Measurements from ENCODE around the gene GALC.

The GALC gene

GRCh38 chr14:87975636-87976035 lies 17.3 kb downstream of the GALC start:
- no peak overlapping the region for H3K4me3 ChIP-seq (ENCODE audit: low read length)
- no peak for DNase-seq (ENCODE audit: low read depth, low spot score)

- DNase-seq (ENCODE audit: low read depth, low spot score) = no peak
- no peak overlapping the region for H3K4me3 ChIP-seq (ENCODE audit: low read length)
Measured at GRCh38 chr14:87971010-87971409, 22.0 kb downstream of the GALC start.

- DNase-seq (ENCODE audit: low read depth, low spot score) = no peak
- H3K4me3 ChIP-seq (ENCODE audit: low read length) = no peak overlapping the region
Measured at GRCh38 chr14:87967496-87967895, 25.5 kb downstream of the GALC start.

GRCh38 chr14:87966816-87967215 lies 26.2 kb downstream of the GALC start:
- no peak overlapping the region for H3K4me3 ChIP-seq (ENCODE audit: low read length)
- DNase-seq (ENCODE audit: low read depth, low spot score) = no peak

GRCh38 chr14:87961246-87961645 lies 31.7 kb downstream of the GALC start:
- no peak overlapping the region for H3K4me3 ChIP-seq (ENCODE audit: low read length)
- DNase-seq (ENCODE audit: low read depth, low spot score) = no peak

GRCh38 chr14:87960013-87960787 lies 32.8 kb downstream of the GALC start:
- H3K4me3 ChIP-seq (ENCODE audit: low read length) = no peak overlapping the region
- DNase-seq (ENCODE audit: low read depth, low spot score) = no peak

- H3K4me3 ChIP-seq (ENCODE audit: low read length) = no peak overlapping the region
- no peak for DNase-seq (ENCODE audit: low read depth, low spot score)
Measured at GRCh38 chr14:87955501-87955900, 37.5 kb downstream of the GALC start.

GRCh38 chr14:87952307-87953094 lies 40.5 kb downstream of the GALC start:
- H3K4me3 ChIP-seq (ENCODE audit: low read length) = no peak overlapping the region
- DNase-seq (ENCODE audit: low read depth, low spot score) = no peak

GRCh38 chr14:87944987-87945604 lies 47.9 kb downstream of the GALC start:
- H3K4me3 ChIP-seq (ENCODE audit: low read length) = no peak overlapping the region
- DNase-seq (ENCODE audit: low read depth, low spot score) = peak; percentile 71

- H3K4me3 ChIP-seq (ENCODE audit: low read length) = no peak overlapping the region
- no peak for DNase-seq (ENCODE audit: low read depth, low spot score)
Measured at GRCh38 chr14:87940894-87941293, 52.1 kb downstream of the GALC start.

- DNase-seq (ENCODE audit: low read depth, low spot score) = no peak
- no peak overlapping the region for H3K4me3 ChIP-seq (ENCODE audit: low read length)
Measured at GRCh38 chr14:87940382-87940781, 52.6 kb downstream of the GALC start.

- DNase-seq (ENCODE audit: low read depth, low spot score) = no peak
- H3K4me3 ChIP-seq (ENCODE audit: low read length) = no peak overlapping the region
Measured at GRCh38 chr14:87935886-87936285, 57.1 kb downstream of the GALC start.

- no peak overlapping the region for H3K4me3 ChIP-seq (ENCODE audit: low read length)
Measured at GRCh38 chr14:87935081-87935828, 57.7 kb downstream of the GALC start.

GRCh38 chr14:87934185-87934584 lies 58.8 kb downstream of the GALC start:
- no peak for DNase-seq (ENCODE audit: low read depth, low spot score)
- H3K4me3 ChIP-seq (ENCODE audit: low read length) = no peak overlapping the region

More at GRCh38 chr14:87935081-87935828, 57.7 kb downstream of the GALC start:
- no peak for DNase-seq (ENCODE audit: low read depth, low spot score)

- no peak for DNase-seq (ENCODE audit: low read depth, low spot score)
Measured at GRCh38 chr14:87916886-87917275, 76.1 kb downstream of the GALC start.

GRCh38 chr14:87916103-87916885 lies 76.7 kb downstream of the GALC start:
- DNase-seq (ENCODE audit: low read depth, low spot score) = no peak
- H3K4me3 ChIP-seq (ENCODE audit: low read length) = no peak overlapping the region

More at GRCh38 chr14:87916886-87917275, 76.1 kb downstream of the GALC start:
- H3K4me3 ChIP-seq (ENCODE audit: low read length) = no peak overlapping the region

GRCh38 chr14:87908550-87908949 lies 84.4 kb downstream of the GALC start:
- no peak for DNase-seq (ENCODE audit: low read depth, low spot score)

GRCh38 chr14:87901652-87902051 lies 91.3 kb downstream of the GALC start:
- H3K4me3 ChIP-seq (ENCODE audit: low read length) = no peak overlapping the region
- DNase-seq (ENCODE audit: low read depth, low spot score) = no peak

More at GRCh38 chr14:87908550-87908949, 84.4 kb downstream of the GALC start:
- H3K4me3 ChIP-seq (ENCODE audit: low read length) = no peak overlapping the region

GRCh38 chr14:87901236-87901635 lies 91.7 kb downstream of the GALC start:
- no peak overlapping the region for H3K4me3 ChIP-seq (ENCODE audit: low read length)
- no peak for DNase-seq (ENCODE audit: low read depth, low spot score)
